Measurements from ENCODE around the gene FTO. TPM values are rescaled to one million over a fixed set of nuclear protein-coding genes. Genes with fewer than 3 reads are reported as not detected.

FTO gene
- total RNA-seq, 4 donors from 2014 or later, result 98.1 to 127 (median 109) TPM

DNA sequence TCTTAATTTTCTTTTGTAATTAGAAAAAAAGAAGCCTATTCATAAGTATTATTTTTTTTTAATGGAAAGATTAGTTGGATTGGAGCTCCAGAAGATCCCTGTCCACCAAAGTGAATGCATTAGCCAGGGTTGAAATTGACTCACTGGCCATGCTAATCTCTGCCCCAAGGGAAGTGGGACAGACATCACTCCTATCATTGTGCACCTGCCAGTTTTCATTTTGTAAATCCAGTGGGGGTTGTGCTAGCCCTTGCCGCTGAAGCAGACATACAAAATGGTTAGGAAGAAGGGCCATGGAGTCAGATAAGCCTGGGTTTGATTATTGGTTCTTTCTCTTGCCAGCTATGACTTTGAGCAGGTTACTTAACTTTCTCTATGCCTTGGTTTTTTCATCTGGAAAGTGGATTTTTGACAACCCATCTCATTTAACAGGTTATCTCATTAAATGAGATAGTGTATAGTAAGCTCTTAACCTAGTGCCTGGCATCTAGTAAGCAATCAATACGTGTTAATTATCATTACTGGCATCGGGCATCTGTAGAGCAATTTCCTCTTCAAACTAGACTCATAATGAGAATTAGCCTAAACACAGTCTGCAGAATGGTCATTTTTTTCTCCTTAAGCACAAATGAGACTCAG lies 365.8 kb downstream of the FTO start:
- H3K27me3 ChIP-seq, result no peaks in the 10 kb centered on the region
- H3K4me3 ChIP-seq, result no peak overlapping the region
- no peak overlapping the region for H3K27ac ChIP-seq
- TF ChIP-seq EP300 (IDR thresholded peaks at IDR 0.05) (no peak), POLR2A (IDR thresholded peaks at IDR 0.05) (no peak)
- TF ChIP-seq, protein P1, sequence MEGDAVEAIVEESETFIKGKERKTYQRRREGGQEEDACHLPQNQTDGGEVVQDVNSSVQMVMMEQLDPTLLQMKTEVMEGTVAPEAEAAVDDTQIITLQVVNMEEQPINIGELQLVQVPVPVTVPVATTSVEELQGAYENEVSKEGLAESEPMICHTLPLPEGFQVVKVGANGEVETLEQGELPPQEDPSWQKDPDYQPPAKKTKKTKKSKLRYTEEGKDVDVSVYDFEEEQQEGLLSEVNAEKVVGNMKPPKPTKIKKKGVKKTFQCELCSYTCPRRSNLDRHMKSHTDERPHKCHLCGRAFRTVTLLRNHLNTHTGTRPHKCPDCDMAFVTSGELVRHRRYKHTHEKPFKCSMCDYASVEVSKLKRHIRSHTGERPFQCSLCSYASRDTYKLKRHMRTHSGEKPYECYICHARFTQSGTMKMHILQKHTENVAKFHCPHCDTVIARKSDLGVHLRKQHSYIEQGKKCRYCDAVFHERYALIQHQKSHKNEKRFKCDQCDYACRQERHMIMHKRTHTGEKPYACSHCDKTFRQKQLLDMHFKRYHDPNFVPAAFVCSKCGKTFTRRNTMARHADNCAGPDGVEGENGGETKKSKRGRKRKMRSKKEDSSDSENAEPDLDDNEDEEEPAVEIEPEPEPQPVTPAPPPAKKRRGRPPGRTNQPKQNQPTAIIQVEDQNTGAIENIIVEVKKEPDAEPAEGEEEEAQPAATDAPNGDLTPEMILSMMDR (IDR thresholded peaks at IDR 0.05), result no peak
- peaks cover 0 to 12% (median 0%) of the 10 kb centered on the region in 3 donors for H3K36me3 ChIP-seq
- WGBS, 2 donors, result 96 to 98% methylated on average over 3 of the region's 3 CpGs
- H3K4me1 ChIP-seq, result no peaks in the 10 kb centered on the region
- no peak for DNase-seq (ENCODE audit: low spot score in 2 of 2)
- H3K9me3 ChIP-seq, result no peaks in the 10 kb centered on the region

DNA sequence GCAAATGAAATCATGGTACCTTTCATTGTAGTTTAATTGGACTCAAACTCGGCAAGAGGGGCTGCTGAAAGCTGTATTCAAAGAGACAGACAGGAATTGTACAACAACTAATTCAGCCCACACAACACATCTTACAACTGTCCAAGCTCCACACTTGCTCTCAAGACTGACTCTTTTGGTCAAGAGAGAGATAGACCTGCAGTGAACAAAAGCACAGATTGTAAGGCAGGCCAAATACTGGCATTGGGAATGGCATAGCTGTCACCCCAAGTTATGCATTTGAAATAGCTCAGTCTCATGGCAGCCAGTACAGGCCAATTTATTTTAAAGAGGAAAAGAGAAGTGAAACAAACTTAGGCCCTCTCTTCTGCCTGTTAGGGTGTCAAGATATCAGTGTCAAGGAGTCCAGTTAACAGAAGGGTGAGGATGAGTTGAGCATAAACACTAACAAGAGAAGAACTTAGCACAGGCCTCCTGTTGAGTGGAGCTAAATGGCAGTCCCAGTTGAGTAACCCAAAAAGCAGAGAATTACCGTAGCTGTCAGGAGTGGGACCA lies 366.9 kb downstream of the FTO start:
- 68 to 76% methylated on average over 2 of the region's 2 CpGs for WGBS, 2 donors
- H3K4me1 ChIP-seq, result no peaks in the 10 kb centered on the region
- H3K9me3 ChIP-seq, result no peaks in the 10 kb centered on the region
- H3K36me3 ChIP-seq, result peaks cover 0 to 12% (median 0%) of the 10 kb centered on the region in 3 donors
- H3K27me3 ChIP-seq, result no peaks in the 10 kb centered on the region
- H3K4me3 ChIP-seq, result no peak overlapping the region
- TF ChIP-seq EP300 (IDR thresholded peaks at IDR 0.05), result no peak
- TF ChIP-seq, protein P1 (IDR thresholded peaks at IDR 0.05), result no peak
- TF ChIP-seq POLR2A (IDR thresholded peaks at IDR 0.05), result no peak
- H3K27ac ChIP-seq, result no peak overlapping the region
- DNase-seq (ENCODE audit: low spot score in 2 of 2), result no peak

DNA sequence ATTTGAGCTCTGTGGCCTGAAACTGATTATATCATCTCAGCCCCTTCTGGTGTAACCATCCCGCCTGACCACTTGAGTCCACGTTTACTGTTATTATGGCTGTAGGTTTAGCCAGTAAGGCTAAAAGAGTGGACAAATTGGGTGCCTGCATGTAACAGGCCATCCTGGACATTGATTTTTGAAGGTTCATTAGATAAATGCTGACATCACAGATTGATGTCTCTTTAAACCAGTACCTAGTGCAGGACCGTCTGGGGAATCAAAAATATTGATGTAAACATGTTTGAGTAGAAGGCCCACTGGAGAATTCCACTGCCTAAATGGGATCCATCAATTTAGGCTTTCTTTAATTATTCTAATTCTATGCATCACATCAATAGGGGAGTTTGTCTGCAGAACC lies 367.6 kb downstream of the FTO start:
- H3K36me3 ChIP-seq, result peaks cover 0 to 12% (median 0%) of the 10 kb centered on the region in 3 donors

DNA sequence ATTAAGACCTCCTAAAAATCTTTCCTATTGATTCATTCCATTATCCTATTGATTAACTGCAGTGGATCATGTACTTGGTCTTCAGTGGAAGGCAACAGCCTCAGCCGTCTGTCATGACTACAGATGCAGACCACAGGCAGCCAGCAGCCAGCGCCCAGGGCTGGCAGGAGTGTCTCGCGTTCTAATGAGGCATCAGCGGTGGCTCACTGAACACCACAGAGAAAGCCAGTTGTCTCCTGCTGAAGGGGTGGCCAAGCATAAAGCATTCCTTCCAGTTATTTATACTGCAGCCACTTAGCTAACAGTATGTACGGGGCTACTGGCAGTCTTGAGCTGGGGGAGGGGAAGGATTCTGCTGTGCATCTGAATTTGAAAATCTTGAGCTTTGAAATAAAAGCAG lies 368.3 kb downstream of the FTO start:
- no peak overlapping the region for H3K27ac ChIP-seq
- WGBS, 2 donors, result 92 to 96% methylated on average over 6 of the region's 6 CpGs
- no peaks in the 10 kb centered on the region for H3K27me3 ChIP-seq
- H3K9me3 ChIP-seq, result no peaks in the 10 kb centered on the region
- no peak overlapping the region for H3K4me3 ChIP-seq
- TF ChIP-seq, protein P1 (IDR thresholded peaks at IDR 0.05), result no peak
- peaks cover 0 to 12% (median 0%) of the 10 kb centered on the region in 3 donors for H3K36me3 ChIP-seq
- DNase-seq (ENCODE audit: low spot score in 2 of 2), result no peak
- H3K4me1 ChIP-seq, result no peaks in the 10 kb centered on the region

More for the DNA sequence above, 367.6 kb downstream of the FTO start:
- TF ChIP-seq, protein P1 (IDR thresholded peaks at IDR 0.05), result no peak
- TF ChIP-seq POLR2A (IDR thresholded peaks at IDR 0.05), result no peak
- no peak for TF ChIP-seq EP300 (IDR thresholded peaks at IDR 0.05)
- H3K4me1 ChIP-seq, result no peaks in the 10 kb centered on the region
- no peaks in the 10 kb centered on the region for H3K9me3 ChIP-seq
- WGBS, 2 donors, result 94% methylated on average over 3 of the region's 3 CpGs
- no peak overlapping the region for H3K27ac ChIP-seq
- H3K27me3 ChIP-seq, result no peaks in the 10 kb centered on the region
- no peak overlapping the region for H3K4me3 ChIP-seq
- no peak for DNase-seq (ENCODE audit: low spot score in 2 of 2)

DNA sequence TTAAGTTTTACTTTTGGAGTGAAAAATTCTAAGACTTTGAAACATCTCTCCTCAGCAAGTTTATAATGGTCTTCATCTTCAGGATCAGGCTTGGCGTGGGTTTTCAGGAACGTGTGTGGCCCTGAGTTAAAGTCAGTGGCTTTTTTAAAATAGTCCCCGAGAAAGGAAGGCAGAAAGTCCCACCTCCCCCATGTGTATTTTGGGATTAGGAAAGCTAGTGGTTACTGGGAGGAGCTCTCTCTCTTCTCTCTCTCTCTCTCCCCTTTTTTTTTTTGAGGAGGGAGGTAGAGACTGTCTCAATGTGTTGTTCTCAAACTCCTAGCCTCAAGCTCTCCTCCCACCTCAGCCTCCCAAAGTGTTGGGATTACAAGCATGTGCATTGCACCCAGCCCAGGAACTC lies 369.4 kb downstream of the FTO start:
- TF ChIP-seq EP300 (IDR thresholded peaks at IDR 0.05) (no peak), POLR2A (IDR thresholded peaks at IDR 0.05) (no peak)
- TF ChIP-seq, protein P1 (IDR thresholded peaks at IDR 0.05), result no peak
- Histone ChIP-seq H3K27me3 (no peaks in the 10 kb centered on the region), H3K27ac (no peak overlapping the region), H3K9me3 (no peaks in the 10 kb centered on the region), H3K4me3 (no peak overlapping the region), H3K36me3 (peaks cover 0 to 12% (median 0%) of the 10 kb centered on the region in 3 donors), H3K4me1 (no peaks in the 10 kb centered on the region)
- DNase-seq (ENCODE audit: low spot score in 2 of 2), result no peak
- WGBS, 2 donors, result 76 to 79% methylated on average over 3 of the region's 3 CpGs

Data from tibial nerve (tissue), 4 donors.